Body of pancreas (tissue), 4 donors: ENCODE data around the gene TEKTIP1. TPM values are rescaled to one million over a fixed set of nuclear protein-coding genes. Genes with fewer than 3 reads are reported as not detected.
A peak's percentile ranks its signal among the peaks of the same experiment; 100 is the strongest.

ENCODE experiments used
- ATAC-seq: fragments of 150-250 bp; one replicate; pipeline ENCODE4 v1.9.1; 2016
- DNase-seq, 4 donors: peaks; one replicate each; pipeline ENCODE4 v3.0.0-alpha.2; 2019
- H3K27ac ChIP-seq, 4 donors: fragments of 200-600 bp; sonication (generic); 1 replicate in 3 of 4; 2 replicates in 1 of 4; pipeline versions ENCODE4 v1.5.1 to v1.6.1; 2016 to 2019; ENCODE audit warnings: mild to moderate bottlenecking in 1 of 4, mixed read lengths in 1 of 4, moderate library complexity in 1 of 4
- H3K27me3 ChIP-seq, 2 donors: fragments of 200-600 bp; sonication (generic); one replicate each; pipeline ENCODE4 v1.6.0; 2016; ENCODE audit warnings: mild to moderate bottlenecking in 1 of 2
- H3K36me3 ChIP-seq, 2 donors: fragments of 200-600 bp; sonication (generic); replicated peaks in 1 of 2; 2 replicates each; pipeline ENCODE4 v1.5.1; 2016; ENCODE audit warnings: low read depth in 2 of 2; ENCODE audit not compliant: insufficient read depth in 1 of 2
- H3K4me1 ChIP-seq: fragments of 200-600 bp; sonication (generic); one replicate; pipeline ENCODE4 v1.6.0; 2016
- H3K4me3 ChIP-seq, 2 donors: fragments of 200-600 bp; sonication (generic); 1 replicate in 1 of 2; 2 replicates in 1 of 2; pipeline ENCODE4 v1.5.1; 2016 to 2019
- H3K9me3 ChIP-seq, 3 donors: fragments of 200-600 bp; sonication (generic); 1 replicate in 2 of 3; 2 replicates in 1 of 3; pipeline ENCODE4 v1.5.1; 2016
- CTCF ChIP-seq, 7 experiments: fragments of 450-650 bp in 4 of 7; fragments of 200-600 bp in 3 of 7; sonication (generic) in 3 of 7; IDR thresholded peaks; one replicate each; pipeline ENCODE4 v1.5.1; 2016 to 2019; ENCODE audit warnings: antibody characterized with exemption in 7 of 7
- POLR2A ChIP-seq, 3 donors: fragments of 450-650 bp; IDR thresholded peaks; one replicate each; pipeline ENCODE4 v1.6.1; 2016; ENCODE audit warnings: antibody characterized with exemption in 3 of 3, mild to moderate bottlenecking in 2 of 3
- WGBS, 2 donors: methylation state at CpG; one replicate each; pipeline ENCODE4 v1.1.5; 2017; 5-methylcytosine and 5-hydroxymethylcytosine counted together
- intact Hi-C: fragments of 100-400 bp; cut with DNase I; formaldehyde crosslinking; loops from one replicate; pipeline ENCODE4 v1.15.1; 2023
- total RNA-seq, 2 donors: library from RNA; depleted of rRNA; stranded (reverse); fragments of >200 nt; gene quantifications; one replicate each; pipeline ENCODE4 v1.1.0, GENCODE V29; 2016

TEKTIP1 gene
- total RNA-seq, 2 donors from 2014 or later = 1.3 TPM; not detected in 1

- H3K27me3 ChIP-seq = no peaks in the 10 kb centered on the region
- H3K36me3 ChIP-seq = peaks cover 0 to 6% of the 10 kb centered on the region in 2 donors
- no peak overlapping the region for H3K27ac ChIP-seq
- TF ChIP-seq POLR2A (IDR thresholded peaks at IDR 0.05) (no peak), CTCF (IDR thresholded peaks at IDR 0.05) (no peak)
- WGBS, 2 donors = 100% methylated on average over 1 of the region's 1 CpG
- intact Hi-C loops = no loop called here
- ATAC-seq (no peak), DNase-seq (no peak)
- no peak overlapping the region for H3K4me3 ChIP-seq
- no peaks in the 10 kb centered on the region for H3K9me3 ChIP-seq
- H3K4me1 ChIP-seq = no peaks in the 10 kb centered on the region
These were observed 763 bp downstream of the TEKTIP1 start for GRCh38 chr19:3539756-3540118.

GRCh38 chr19:3543150-3544057, 4.4 kb downstream of the TEKTIP1 start:
- peaks cover 9% of the 10 kb centered on the region for H3K4me1 ChIP-seq
- no peak for DNase-seq
- H3K9me3 ChIP-seq = no peaks in the 10 kb centered on the region
- H3K36me3 ChIP-seq = no peaks in the 10 kb centered on the region
- ATAC-seq = no peak
- H3K4me3 ChIP-seq = no peak overlapping the region
- H3K27me3 ChIP-seq = no peaks in the 10 kb centered on the region
- intact Hi-C loops = no loop called here
- WGBS, 2 donors = 84 to 90% methylated on average over 4 to 37 of the region's 47 CpGs
- no peak overlapping the region for H3K27ac ChIP-seq
- TF ChIP-seq CTCF (IDR thresholded peaks at IDR 0.05) = no peak

- Histone ChIP-seq H3K9me3 (no peaks in the 10 kb centered on the region), H3K27ac (no peak overlapping the region), H3K36me3 (no peaks in the 10 kb centered on the region), H3K4me3 (no peak overlapping the region), H3K4me1 (peaks cover 13% of the 10 kb centered on the region), H3K27me3 (no peaks in the 10 kb centered on the region)
- no peak for DNase-seq
- intact Hi-C loops = no loop called here
- TF ChIP-seq CTCF (IDR thresholded peaks at IDR 0.05) = no peak
- TF ChIP-seq POLR2A (IDR thresholded peaks at IDR 0.05) = no peak
- ATAC-seq = no peak
- WGBS, 2 donors = 80% methylated on average over 9 of the region's 9 CpGs; no CpG with 5 or more reads in 1 of the 2 donors
These were observed 5.0 kb downstream of the TEKTIP1 start for GRCh38 chr19:3544058-3544376.

GRCh38 chr19:3544742-3545668, 6.0 kb downstream of the TEKTIP1 start:
- H3K4me1 ChIP-seq = peaks cover 13% of the 10 kb centered on the region
- ATAC-seq (peak; percentile 53), DNase-seq (peak; percentile 62 to 79 (median 70))
- H3K4me3 ChIP-seq = no peak overlapping the region
- TF ChIP-seq POLR2A (IDR thresholded peaks at IDR 0.05) = no peak
- TF ChIP-seq CTCF (IDR thresholded peaks at IDR 0.05) = peak; percentile 74 to 92 (median 87)
- H3K9me3 ChIP-seq = no peaks in the 10 kb centered on the region
- no peaks in the 10 kb centered on the region for H3K36me3 ChIP-seq
- H3K27ac ChIP-seq = no peak overlapping the region
- 63 to 64% methylated on average over 18 to 30 of the region's 30 CpGs for WGBS, 2 donors
- H3K27me3 ChIP-seq = no peaks in the 10 kb centered on the region
- intact Hi-C loops = loop anchor here (5.0 kb wide), 1 partner anchor 37 kb away; no protein-coding TSS in a partner anchor
